H1 (cell line): ENCODE results near the gene SHROOM4. TPM values are rescaled to one million over a fixed set of nuclear protein-coding genes. Genes with fewer than 3 reads are reported as not detected.

Experiments used
- CTCF ChIA-PET: fragments of 300-600 bp; sonication (Branson Sonifier 250); formaldehyde crosslinking; loops from one replicate; lab custom pipeline; 2021; ENCODE audit not compliant: partially characterized antibody; lab: Charles Lee
- POLR2A ChIA-PET: fragments of 300-600 bp; sonication (Branson Sonifier 250); formaldehyde crosslinking; loops from one replicate; lab custom pipeline; 2021; ENCODE audit warnings: inconsistent platforms; ENCODE audit not compliant: partially characterized antibody; lab: Charles Lee
- DNase-seq, 2 experiments: peaks; one replicate each; pipeline versions ENCODE4 v3.0.0 to v3.0.0-alpha.2; 2010 to 2022; ENCODE audit warnings: low spot score in 2 of 2, low read depth in 1 of 2, mixed read lengths in 1 of 2
- FAIRE-seq: peaks from 2 replicates; lab custom pipeline; 2011; peaks lifted over from hg19 to GRCh38; lab: Jason Lieb, UNC
- H2AFZ ChIP-seq: 2 replicates; pipeline ENCODE4 v1.8.1; 2012; ENCODE audit warnings: low read length, inconsistent platforms
- H2AK5ac ChIP-seq: 2 replicates; pipeline ENCODE4 v1.6.1; 2013; ENCODE audit warnings: low read depth, low read length
- H2BK120ac ChIP-seq: replicated peaks from 2 replicates; pipeline ENCODE3; 2013; ENCODE audit warnings: low read depth, low read length, inconsistent platforms
- H2BK12ac ChIP-seq: 2 replicates; pipeline ENCODE4 v1.6.1; 2013; ENCODE audit warnings: low read depth, low read length
- H2BK15ac ChIP-seq: 2 replicates; pipeline ENCODE4 v1.6.1; 2013; ENCODE audit warnings: low read length
- H2BK20ac ChIP-seq: 2 replicates; pipeline ENCODE4 v1.6.1; 2013; ENCODE audit warnings: low read length
- H2BK5ac ChIP-seq: 2 replicates; pipeline ENCODE4 v1.6.1; 2013; ENCODE audit warnings: low read depth, low read length
- H3K14ac ChIP-seq: 2 replicates; pipeline ENCODE4 v1.6.1; 2013; ENCODE audit warnings: inconsistent platforms; ENCODE audit not compliant: insufficient read length
- H3K18ac ChIP-seq: 2 replicates; pipeline ENCODE4 v1.6.1; 2013; ENCODE audit warnings: low read length; ENCODE audit errors: extremely low read depth
- H3K23ac ChIP-seq: 2 replicates; pipeline ENCODE4 v1.6.1; 2013; ENCODE audit warnings: inconsistent platforms; ENCODE audit not compliant: insufficient read length
- H3K23me2 ChIP-seq: 2 replicates; pipeline ENCODE4 v1.6.1; 2013; ENCODE audit warnings: low read depth, low read length
- H3K27ac ChIP-seq: 2 replicates; pipeline ENCODE4 v1.6.1; 2011; ENCODE audit warnings: low read depth, low read length, inconsistent platforms
- H3K27me3 ChIP-seq, 4 experiments: replicated peaks in 1 of 4; 1 replicate in 1 of 4; 2 replicates in 3 of 4; pipeline versions ENCODE4 v1.6.1 to v1.8.1; 2011 to 2013; ENCODE audit warnings: low read length in 3 of 4, mild to moderate bottlenecking in 3 of 4, inconsistent platforms in 2 of 4, mixed read lengths in 2 of 4, moderate library complexity in 1 of 4; ENCODE audit not compliant: control insufficient read depth in 3 of 4, insufficient read depth in 3 of 4; ENCODE audit errors: extremely low read depth in 1 of 4
- H3K36me3 ChIP-seq, 4 experiments: 2 replicates each; pipeline versions ENCODE4 v1.6.1 to v1.8.1; 2011 to 2013; ENCODE audit warnings: mild to moderate bottlenecking in 4 of 4, low read length in 3 of 4, moderate library complexity in 2 of 4, control low read depth in 1 of 4, inconsistent platforms in 1 of 4; ENCODE audit not compliant: insufficient read depth in 4 of 4, control insufficient read depth in 2 of 4
- H3K4ac ChIP-seq: replicated peaks from 2 replicates; pipeline ENCODE3; 2013; ENCODE audit warnings: low read length, low read depth, mixed read lengths, inconsistent platforms; ENCODE audit not compliant: insufficient read length
- H3K4me1 ChIP-seq, 4 experiments: replicated peaks in 1 of 4; 1 replicate in 1 of 4; 2 replicates in 3 of 4; pipeline versions ENCODE4 v1.6.1 to v1.8.1; 2011 to 2013; ENCODE audit warnings: low read length in 3 of 4, inconsistent platforms in 2 of 4, mixed read lengths in 1 of 4; ENCODE audit not compliant: insufficient read depth in 4 of 4, control insufficient read depth in 3 of 4
- H3K4me2 ChIP-seq, 2 experiments: 2 replicates each; pipeline versions ENCODE4 v1.6.1 to v1.8.1; 2011 to 2013; ENCODE audit warnings: low read depth in 2 of 2, low read length in 2 of 2, control low read depth in 1 of 2, inconsistent platforms in 1 of 2, mild to moderate bottlenecking in 1 of 2; ENCODE audit not compliant: insufficient read depth in 1 of 2
- H3K4me3 ChIP-seq, 4 experiments: fragments of 200-600, 300-600 bp in 1 of 4; sonication (generic), shearing (Covaris generic), sonication (Bioruptor Twin) in 1 of 4; 2 replicates each; pipeline versions ENCODE4 v1.5.1 to v1.8.1; 2011 to 2016; ENCODE audit warnings: low read length in 4 of 4, low read depth in 3 of 4, control low read depth in 2 of 4, inconsistent platforms in 2 of 4, mild to moderate bottlenecking in 2 of 4, mixed read lengths in 1 of 4, moderate library complexity in 1 of 4; ENCODE audit not compliant: insufficient read depth in 2 of 4; ENCODE audit errors: extremely low read depth in 1 of 4
- H3K56ac ChIP-seq: replicated peaks from 2 replicates; pipeline ENCODE3; 2013; ENCODE audit warnings: low read depth, mild to moderate bottlenecking, mixed read lengths, low read length, inconsistent platforms; ENCODE audit not compliant: insufficient read length
- H3K79me1 ChIP-seq: 2 replicates; pipeline ENCODE4 v1.6.1; 2013; ENCODE audit warnings: low read depth, low read length, control low read depth
- H3K79me2 ChIP-seq, 2 experiments: 2 replicates each; pipeline versions ENCODE4 v1.6.1 to v1.8.1; 2012 to 2013; ENCODE audit warnings: low read length in 2 of 2, mild to moderate bottlenecking in 2 of 2, inconsistent platforms in 1 of 2; ENCODE audit not compliant: insufficient read depth in 2 of 2, control insufficient read depth in 1 of 2
- H3K9ac ChIP-seq, 4 experiments: replicated peaks in 1 of 4; 1 replicate in 1 of 4; 2 replicates in 3 of 4; pipeline versions ENCODE4 v1.6.1 to v1.8.1; 2011 to 2013; ENCODE audit warnings: low read depth in 3 of 4, low read length in 3 of 4, control low read depth in 2 of 4, mild to moderate bottlenecking in 2 of 4, moderate library complexity in 2 of 4, inconsistent platforms in 1 of 4; ENCODE audit errors: extremely low read depth in 1 of 4
- H3K9me3 ChIP-seq, 2 experiments: 2 replicates each; pipeline versions ENCODE4 v1.6.1 to v1.8.1; 2012 to 2013; ENCODE audit warnings: mild to moderate bottlenecking in 2 of 2, moderate library complexity in 2 of 2, control low read depth in 1 of 2, inconsistent platforms in 1 of 2, low read depth in 1 of 2, low read length in 1 of 2, mixed read lengths in 1 of 2; ENCODE audit not compliant: insufficient read depth in 2 of 2
- H4K20me1 ChIP-seq, 2 experiments: replicated peaks in 1 of 2; 2 replicates each; pipeline versions ENCODE3 to v1.8.1; 2011 to 2013; ENCODE audit warnings: inconsistent platforms in 2 of 2, low read length in 2 of 2, mild to moderate bottlenecking in 1 of 2; ENCODE audit not compliant: insufficient read depth in 2 of 2, control insufficient read depth in 1 of 2
- H4K5ac ChIP-seq: 2 replicates; pipeline ENCODE4 v1.6.1; 2013; ENCODE audit warnings: low read length, low read depth, mixed read lengths, inconsistent platforms; ENCODE audit not compliant: insufficient read length
- H4K8ac ChIP-seq: 2 replicates; pipeline ENCODE4 v1.8.0; 2013; ENCODE audit warnings: mild to moderate bottlenecking, moderate library complexity, low read length, inconsistent platforms; ENCODE audit not compliant: insufficient read depth; ENCODE audit errors: extremely low read depth
- H4K91ac ChIP-seq: replicated peaks from 2 replicates; pipeline ENCODE3; 2013; ENCODE audit warnings: low read length, mixed read lengths, inconsistent platforms; ENCODE audit not compliant: insufficient read length
- POLR2AphosphoS5 ChIP-seq: IDR thresholded peaks from 2 replicates; pipeline ENCODE4 v1.6.1; 2011; ENCODE audit warnings: low read depth, low read length
- RXRA ChIP-seq: IDR thresholded peaks from 2 replicates; pipeline ENCODE4 v1.6.1; 2011; ENCODE audit warnings: low read depth, mild to moderate bottlenecking, low read length, moderate library complexity; ENCODE audit not compliant: insufficient read depth
- polyA plus RNA-seq, 7 experiments: library from polyadenylated mRNA; depleted of rRNA in 3 of 7; stranded (reverse) in 5 of 7; unstranded in 2 of 7; fragments of >200 nt in 5 of 7; fragments of 200-250 nt in 2 of 7; gene quantifications; 1 replicate in 5 of 7; 2 replicates in 1 of 7; 4 replicates in 1 of 7; pipeline versions ENCODE4 v1.2.1 to v1.2.3, GENCODE V29; 2011 to 2013; ENCODE audit warnings: missing spikeins in 2 of 7, mixed read lengths in 2 of 7
- total RNA-seq: library from RNA; stranded (reverse); fragmentation: NEBNext Ultra II Directional; extraction: Animal tissue kit (Norgen Biotek cat#: 25700); gene quantifications from 2 replicates; pipeline ENCODE4 v1.2.1, GENCODE V29; 2021

The SHROOM4 gene
- total and polyA plus RNA-seq, 2 of the 8 experiments (the other 6 are each of a cell fraction or from before 2014, with no cell fraction given), result 1.6 to 5.6 TPM

- no peaks in the 10 kb centered on the region; the same call in 1 of the 2 replicates for H3K23me2 ChIP-seq
- H2AFZ ChIP-seq, result no peak overlapping the region
- H3K79me1 ChIP-seq, result no peaks in the 10 kb centered on the region
- no peaks in the 10 kb centered on the region for H3K36me3 ChIP-seq
- no peaks in the 10 kb centered on the region for H3K79me2 ChIP-seq
- H3K9ac ChIP-seq, result no peak overlapping the region
- H3K14ac ChIP-seq, result no peak overlapping the region
- peaks cover 0 to 4% (median 0%) of the 10 kb centered on the region in 4 experiments; a peak in 2 of 7 replicates for H3K4me1 ChIP-seq
- no peak overlapping the region for H3K4me2 ChIP-seq
- no peak overlapping the region for H4K91ac ChIP-seq
- H2BK120ac ChIP-seq, result no peak overlapping the region
- no peak overlapping the region for H3K23ac ChIP-seq
- H2BK20ac ChIP-seq, result no peak overlapping the region
- POLR2A ChIA-PET, result no interaction called here
- H4K8ac ChIP-seq, result no peak overlapping the region
- H2BK12ac ChIP-seq, result no peak overlapping the region
- H2BK15ac ChIP-seq, result no peak overlapping the region
- H4K20me1 ChIP-seq, result no peaks in the 10 kb centered on the region
- no peak overlapping the region for H3K4ac ChIP-seq
- no peak overlapping the region for H3K4me3 ChIP-seq
- no peak overlapping the region for H3K27ac ChIP-seq
- H3K9me3 ChIP-seq, result no peaks in the 10 kb centered on the region
- H3K27me3 ChIP-seq, result no peaks in the 10 kb centered on the region
- no peak overlapping the region for H2AK5ac ChIP-seq
- no peak overlapping the region for H3K18ac ChIP-seq
- FAIRE-seq, result no peak
- DNase-seq, result no peak
- no peak overlapping the region for H2BK5ac ChIP-seq
- no peak overlapping the region for H3K56ac ChIP-seq
- CTCF ChIA-PET, result no interaction called here
- H4K5ac ChIP-seq, result no peak overlapping the region
- no peak for TF ChIP-seq RXRA
- no peak for TF ChIP-seq POLR2AphosphoS5
Observed at GRCh38 chrX:50609796-50610195, 204.2 kb downstream of the SHROOM4 start.
